Measurements from ENCODE around the gene RGP1. TPM values are rescaled to one million over a fixed set of nuclear protein-coding genes. Genes with fewer than 3 reads are reported as not detected.

RGP1 gene
- total RNA-seq, 1 experiment from 2014 or later: 20.6 TPM

GRCh38 chr9:35801328-35802128 is 52.4 kb downstream of the RGP1 start:
- no peak for DNase-seq (ENCODE audit: low spot score)

GRCh38 chr9:35806101-35806500 is 57.0 kb downstream of the RGP1 start:
- DNase-seq (ENCODE audit: low spot score): no peak

Small RNA genes lying within 50 kb of the gene (small RNA-seq; reads per million reads assigned to genes)
- not detected for gene MIR6853

Other genes starting within 250 kb of the RGP1 start
- gene TESK1, start 144.0 kb upstream of the RGP1 start, total RNA-seq (2014; rRNA removed; shearing (Covaris generic)): 7.7 and 7.9 TPM in 2 replicates
- gene CD72, start 130.9 kb upstream of the RGP1 start, total RNA-seq (2014; rRNA removed; shearing (Covaris generic)): 0.23 TPM in 1 of 2 replicates, not detected in the other
- not detected in 2 replicates for gene SIT1, start 98.4 kb upstream of the RGP1 start, total RNA-seq (2014; rRNA removed; shearing (Covaris generic))
- 23,916 and 27,637 TPM in 2 replicates for gene RMRP, start 91.3 kb upstream of the RGP1 start, total RNA-seq (2014; rRNA removed; shearing (Covaris generic))
- gene CCDC107, start 91.0 kb upstream of the RGP1 start, total RNA-seq (2014; rRNA removed; shearing (Covaris generic)): 19.7 and 19.9 TPM in 2 replicates
- gene ARHGEF39, start 84.1 kb upstream of the RGP1 start, total RNA-seq (2014; rRNA removed; shearing (Covaris generic)): 16.2 and 23.4 TPM in 2 replicates
- gene CA9, start 75.4 kb upstream of the RGP1 start, total RNA-seq (2014; rRNA removed; shearing (Covaris generic)): 82.8 and 95.4 TPM in 2 replicates
- 61.0 and 69.8 TPM in 2 replicates for gene TPM2, start 59.4 kb upstream of the RGP1 start, total RNA-seq (2014; rRNA removed; shearing (Covaris generic))
- gene TLN1, start 17.1 kb upstream of the RGP1 start, total RNA-seq (2014; rRNA removed; shearing (Covaris generic)): 99.5 and 100.0 TPM in 2 replicates
- 42.4 and 44.5 TPM in 2 replicates for gene CREB3, start 16.6 kb upstream of the RGP1 start, total RNA-seq (2014; rRNA removed; shearing (Covaris generic))
- gene GBA2, start 59 bp upstream of the RGP1 start, total RNA-seq (2014; rRNA removed; shearing (Covaris generic)): 74.6 and 84.9 TPM in 2 replicates
- 0.28 TPM in 1 of 2 replicates, not detected in the other for gene MSMP, start 5.0 kb downstream of the RGP1 start, total RNA-seq (2014; rRNA removed; shearing (Covaris generic))
- gene NPR2, start 42.3 kb downstream of the RGP1 start, total RNA-seq (2014; rRNA removed; shearing (Covaris generic)): 6.3 and 8.3 TPM in 2 replicates
- 0.78 and 1.9 TPM in 2 replicates for gene SPAG8, start 63.0 kb downstream of the RGP1 start, total RNA-seq (2014; rRNA removed; shearing (Covaris generic))
- 91.2 and 98.7 TPM in 2 replicates for gene HINT2, start 65.8 kb downstream of the RGP1 start, total RNA-seq (2014; rRNA removed; shearing (Covaris generic))
- gene FAM221B, start 79.4 kb downstream of the RGP1 start, total RNA-seq (2014; rRNA removed; shearing (Covaris generic)): 0.10 and 0.16 TPM in 2 replicates
- 3.1 and 4.5 TPM in 2 replicates for gene TMEM8B, start 79.9 kb downstream of the RGP1 start, total RNA-seq (2014; rRNA removed; shearing (Covaris generic))
- not detected in 2 replicates for gene OR13J1, start 121.1 kb downstream of the RGP1 start, total RNA-seq (2014; rRNA removed; shearing (Covaris generic))
- 4.1 and 7.7 TPM in 2 replicates for gene HRCT1, start 156.9 kb downstream of the RGP1 start, total RNA-seq (2014; rRNA removed; shearing (Covaris generic))
- gene SPAAR, start 160.2 kb downstream of the RGP1 start, total RNA-seq (2014; rRNA removed; shearing (Covaris generic)): 0.23 TPM in 1 of 2 replicates, not detected in the other
- not detected in 2 replicates for gene OR2S2, start 208.9 kb downstream of the RGP1 start, total RNA-seq (2014; rRNA removed; shearing (Covaris generic))